ENCODE results near the gene SMIM10L1.

Gene SMIM10L1

GRCh38 chr12:11154400-11154925, 16.5 kb upstream of the SMIM10L1 start:
- DNase-seq (ENCODE audit: low read depth in 1 of 2, low spot score in 1 of 2): no peak
- Histone ChIP-seq H3K27ac (replicated peaks) (no peak overlapping the region), H3K4me3 (replicated peaks; ENCODE audit: insufficient read depth, low read length) (no peak overlapping the region), H3K27me3 (ENCODE audit: insufficient read depth, poor library complexity, severe bottlenecking) (no peaks in the 10 kb centered on the region)
- no peak for TF ChIP-seq REST (IDR thresholded peaks at IDR 0.05; ENCODE audit: insufficient replicate concordance, low read depth)
- no peak for TF ChIP-seq GABPA (IDR thresholded peaks at IDR 0.05; ENCODE audit: low read depth)
- no peak for TF ChIP-seq CTCF (IDR thresholded peaks at IDR 0.05; ENCODE audit: insufficient read depth, low read length)
- no peak for TF ChIP-seq POLR2AphosphoS5 (IDR thresholded peaks at IDR 0.05; ENCODE audit: low read depth)
- no peak for TF ChIP-seq SPI1 (IDR thresholded peaks at IDR 0.05; ENCODE audit: borderline replicate concordance, low read depth)

- no peak overlapping the region for H3K27ac ChIP-seq (replicated peaks)
- H3K27me3 ChIP-seq (ENCODE audit: insufficient read depth, poor library complexity, severe bottlenecking): no peaks in the 10 kb centered on the region
- TF ChIP-seq POLR2AphosphoS5 (IDR thresholded peaks at IDR 0.05; ENCODE audit: low read depth) (no peak), REST (IDR thresholded peaks at IDR 0.05; ENCODE audit: insufficient replicate concordance, low read depth) (no peak), CTCF (IDR thresholded peaks at IDR 0.05; ENCODE audit: insufficient read depth, low read length) (no peak), SPI1 (IDR thresholded peaks at IDR 0.05; ENCODE audit: borderline replicate concordance, low read depth) (no peak), GABPA (IDR thresholded peaks at IDR 0.05; ENCODE audit: low read depth) (no peak)
- no peak for DNase-seq (ENCODE audit: low read depth in 1 of 2, low spot score in 1 of 2)
- no peak overlapping the region for H3K4me3 ChIP-seq (replicated peaks; ENCODE audit: insufficient read depth, low read length)
These were observed 12.0 kb upstream of the SMIM10L1 start for GRCh38 chr12:11158885-11159444.

- H3K4me3 ChIP-seq (replicated peaks; ENCODE audit: insufficient read depth, low read length): no peak overlapping the region
- no peak for DNase-seq (ENCODE audit: low read depth in 1 of 2, low spot score in 1 of 2)
- no peak overlapping the region for H3K27ac ChIP-seq (replicated peaks)
- H3K27me3 ChIP-seq (ENCODE audit: insufficient read depth, poor library complexity, severe bottlenecking): no peaks in the 10 kb centered on the region
- no peak for TF ChIP-seq GABPA (IDR thresholded peaks at IDR 0.05; ENCODE audit: low read depth)
- no peak for TF ChIP-seq POLR2AphosphoS5 (IDR thresholded peaks at IDR 0.05; ENCODE audit: low read depth)
- TF ChIP-seq REST (IDR thresholded peaks at IDR 0.05; ENCODE audit: insufficient replicate concordance, low read depth): no peak
- no peak for TF ChIP-seq SPI1 (IDR thresholded peaks at IDR 0.05; ENCODE audit: borderline replicate concordance, low read depth)
- TF ChIP-seq CTCF (IDR thresholded peaks at IDR 0.05; ENCODE audit: insufficient read depth, low read length): no peak
These were observed 8.5 kb upstream of the SMIM10L1 start for GRCh38 chr12:11162502-11162901.

Data from HL-60 (cell line).